GM18517 (cell line): Measurements from ENCODE around the gene GRIK4.

Source experiments
- ATAC-seq: cut with Tn5 transposase; IDR thresholded peaks from one replicate; pipeline ENCODE4 v1.9.1; 2021; ENCODE audit warnings: mild to moderate bottlenecking, moderate library complexity; ENCODE audit not compliant: unreplicated experiment

The GRIK4 gene

GRCh38 chr11:120923866-120924508 lies 412.4 kb downstream of the GRIK4 start:
- ATAC-seq, result no peak

DNA sequence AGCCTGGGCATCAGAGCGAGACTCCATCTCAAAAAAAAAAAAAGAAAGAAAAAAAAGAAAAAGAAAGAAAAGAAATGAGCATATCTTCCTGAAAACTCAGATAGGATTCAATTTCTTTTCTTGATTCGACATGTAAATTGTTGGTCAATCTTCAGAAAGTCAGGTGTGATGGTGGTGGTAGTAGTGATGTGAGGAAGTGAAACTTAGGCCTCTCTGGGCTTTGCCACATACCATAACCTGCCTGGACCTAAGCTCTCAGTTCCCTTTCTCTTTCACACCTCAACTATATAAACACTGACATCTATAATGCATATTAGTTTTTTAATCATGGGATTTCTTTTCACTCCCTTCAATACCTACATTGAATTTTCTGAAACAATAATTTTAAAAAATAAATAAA lies 414.4 kb downstream of the GRIK4 start:
- ATAC-seq, result peak; percentile 99

DNA sequence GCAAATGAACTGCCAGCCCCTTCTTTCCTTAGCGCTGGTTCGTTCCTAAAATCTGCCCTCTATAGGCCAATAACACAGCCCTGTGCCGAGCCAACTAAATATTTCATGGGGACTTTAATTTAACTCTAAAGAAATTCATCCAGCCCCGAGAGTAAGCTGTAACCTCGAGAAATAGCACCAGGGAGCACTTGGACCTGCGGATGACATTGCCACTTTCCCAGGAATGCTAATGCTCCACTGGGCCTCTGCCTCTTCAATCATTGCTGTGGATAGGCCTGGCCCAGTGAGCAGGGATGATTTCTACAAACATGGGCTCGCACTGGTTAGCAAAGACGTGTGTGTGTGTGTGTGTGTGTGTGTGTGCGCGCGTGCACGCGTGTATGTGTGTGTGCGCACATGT lies 417.1 kb downstream of the GRIK4 start:
- ATAC-seq, result no peak

DNA sequence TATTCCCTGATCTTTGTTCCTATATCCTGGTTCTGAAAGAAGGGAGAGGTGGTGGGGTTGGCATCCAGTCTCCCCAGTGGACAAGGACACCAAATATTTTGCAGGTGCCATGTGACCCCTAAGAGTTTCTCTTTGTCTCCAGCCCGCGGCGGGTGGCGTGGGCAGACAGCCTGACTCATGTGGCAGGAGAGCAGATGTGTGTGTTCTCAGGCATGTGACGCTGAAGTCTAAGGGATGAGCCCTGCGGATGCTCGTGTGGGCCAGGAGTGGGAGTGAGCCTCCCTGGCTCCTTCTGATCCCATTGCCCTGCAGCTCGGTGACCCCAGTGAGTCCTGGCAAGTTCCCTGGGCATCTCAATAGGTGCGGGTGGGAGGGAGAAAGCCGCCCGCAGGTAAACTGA lies 417.5 kb downstream of the GRIK4 start:
- ATAC-seq, result no peak

DNA sequence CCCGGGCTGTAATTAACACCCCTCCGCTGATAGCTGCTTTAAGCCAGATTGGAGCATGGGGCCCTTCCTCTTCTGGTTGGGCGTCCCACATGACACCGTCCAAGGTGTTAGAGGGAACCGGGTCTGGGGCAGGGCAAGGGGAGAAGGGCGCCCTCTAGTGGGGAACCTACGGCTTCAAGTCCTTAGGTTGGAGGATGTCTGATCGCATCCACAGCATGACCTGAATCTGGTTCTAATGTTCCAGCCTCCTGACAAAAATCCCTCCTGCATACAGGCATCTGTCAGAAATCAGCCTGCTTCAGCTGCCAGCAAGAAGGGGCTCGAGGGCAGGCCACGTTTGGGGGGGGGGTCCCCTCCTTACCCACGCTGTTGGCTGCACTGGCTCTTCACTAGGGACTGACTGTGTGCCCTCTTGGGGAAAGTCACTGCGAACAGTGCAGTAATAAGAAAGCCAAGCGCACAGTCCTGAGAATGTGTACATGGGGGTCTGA lies 418.2 kb downstream of the GRIK4 start:
- no peak for ATAC-seq

DNA sequence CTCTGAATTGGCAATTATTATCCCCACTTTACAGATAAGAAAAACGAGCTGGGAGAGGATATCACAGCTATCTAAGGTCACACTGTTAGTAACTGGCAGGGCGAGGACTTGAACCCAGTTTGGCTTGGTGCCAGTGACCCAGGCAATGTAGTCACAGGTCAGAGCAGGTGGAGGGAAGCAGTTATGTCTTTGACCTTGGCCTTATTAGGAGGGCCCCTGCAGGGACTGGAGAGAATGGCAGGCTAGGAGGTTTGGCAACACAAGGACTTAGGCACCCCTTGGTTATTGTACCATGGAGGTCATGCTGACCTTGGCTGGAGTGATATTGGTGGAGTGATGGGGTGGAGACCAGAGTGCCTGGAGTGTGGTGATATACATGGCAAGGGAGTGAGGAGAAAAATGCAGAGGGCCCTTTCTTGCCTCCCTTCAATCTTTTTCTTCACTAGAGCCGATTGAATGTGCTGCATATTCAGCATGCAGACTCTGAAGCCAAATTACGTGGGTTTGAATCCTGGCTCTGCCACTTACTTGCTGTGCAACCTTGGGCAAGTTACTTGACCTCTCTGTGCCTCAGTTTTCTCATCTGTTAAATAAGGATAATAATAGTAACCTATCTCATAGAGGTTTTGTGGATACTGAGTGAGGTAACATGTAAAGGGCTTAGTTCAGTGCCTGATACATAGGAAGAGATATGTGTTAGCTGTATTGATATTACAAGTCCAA lies 419.7 kb downstream of the GRIK4 start:
- no peak for ATAC-seq

GRCh38 chr11:120932305-120932915 lies 420.9 kb downstream of the GRIK4 start:
- no peak for ATAC-seq

GRCh38 chr11:120936356-120936755 lies 424.8 kb downstream of the GRIK4 start:
- ATAC-seq, result no peak

GRCh38 chr11:120937501-120937900 lies 426.0 kb downstream of the GRIK4 start:
- ATAC-seq, result no peak

DNA sequence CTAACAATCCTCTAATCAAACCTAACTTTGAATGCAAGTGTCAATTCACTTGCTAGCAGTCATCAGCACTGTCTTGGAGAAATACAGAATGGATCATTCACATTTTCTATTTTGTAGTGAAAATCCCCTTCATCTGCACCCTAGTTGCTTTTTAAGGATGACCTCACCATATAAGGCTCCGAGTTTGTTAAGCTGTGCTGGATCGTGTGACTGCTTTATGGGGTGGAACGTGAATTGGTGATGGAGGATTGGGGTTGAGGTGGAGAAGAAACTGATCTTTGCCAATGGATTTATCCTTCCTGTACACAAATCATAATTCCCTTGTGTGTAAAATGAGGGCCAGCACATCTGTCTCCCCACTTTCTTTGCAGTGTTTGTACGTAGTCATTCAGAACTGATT lies 426.7 kb downstream of the GRIK4 start:
- no peak for ATAC-seq

- ATAC-seq, result no peak
Measured at GRCh38 chr11:120940160-120940848, 428.8 kb downstream of the GRIK4 start.

- no peak for ATAC-seq
Measured at GRCh38 chr11:120941000-120941399, 429.5 kb downstream of the GRIK4 start.

- ATAC-seq, result no peak
Measured at GRCh38 chr11:120942701-120943100, 431.2 kb downstream of the GRIK4 start.

- ATAC-seq, result no peak
Measured at GRCh38 chr11:120945042-120945441, 433.5 kb downstream of the GRIK4 start.

DNA sequence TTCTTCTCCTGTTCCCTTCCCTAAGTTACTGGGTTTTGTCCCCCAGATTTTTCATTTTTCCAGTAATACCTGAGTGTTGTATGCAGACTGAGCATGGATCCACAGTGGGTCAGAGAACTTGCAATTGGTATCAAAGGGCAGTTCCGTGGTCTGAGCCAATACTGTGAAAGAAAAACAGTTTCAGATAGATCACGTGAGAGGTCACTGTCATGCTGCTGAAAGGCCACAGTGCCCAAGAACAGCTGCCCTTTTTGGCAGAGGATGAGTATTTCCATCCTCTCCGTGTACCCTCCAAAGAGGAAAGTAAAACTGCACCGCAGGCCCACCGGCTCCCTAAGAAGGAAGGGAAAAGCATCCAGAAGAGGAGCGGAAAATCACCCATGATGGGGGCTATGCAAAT lies 439.3 kb downstream of the GRIK4 start:
- no peak for ATAC-seq

DNA sequence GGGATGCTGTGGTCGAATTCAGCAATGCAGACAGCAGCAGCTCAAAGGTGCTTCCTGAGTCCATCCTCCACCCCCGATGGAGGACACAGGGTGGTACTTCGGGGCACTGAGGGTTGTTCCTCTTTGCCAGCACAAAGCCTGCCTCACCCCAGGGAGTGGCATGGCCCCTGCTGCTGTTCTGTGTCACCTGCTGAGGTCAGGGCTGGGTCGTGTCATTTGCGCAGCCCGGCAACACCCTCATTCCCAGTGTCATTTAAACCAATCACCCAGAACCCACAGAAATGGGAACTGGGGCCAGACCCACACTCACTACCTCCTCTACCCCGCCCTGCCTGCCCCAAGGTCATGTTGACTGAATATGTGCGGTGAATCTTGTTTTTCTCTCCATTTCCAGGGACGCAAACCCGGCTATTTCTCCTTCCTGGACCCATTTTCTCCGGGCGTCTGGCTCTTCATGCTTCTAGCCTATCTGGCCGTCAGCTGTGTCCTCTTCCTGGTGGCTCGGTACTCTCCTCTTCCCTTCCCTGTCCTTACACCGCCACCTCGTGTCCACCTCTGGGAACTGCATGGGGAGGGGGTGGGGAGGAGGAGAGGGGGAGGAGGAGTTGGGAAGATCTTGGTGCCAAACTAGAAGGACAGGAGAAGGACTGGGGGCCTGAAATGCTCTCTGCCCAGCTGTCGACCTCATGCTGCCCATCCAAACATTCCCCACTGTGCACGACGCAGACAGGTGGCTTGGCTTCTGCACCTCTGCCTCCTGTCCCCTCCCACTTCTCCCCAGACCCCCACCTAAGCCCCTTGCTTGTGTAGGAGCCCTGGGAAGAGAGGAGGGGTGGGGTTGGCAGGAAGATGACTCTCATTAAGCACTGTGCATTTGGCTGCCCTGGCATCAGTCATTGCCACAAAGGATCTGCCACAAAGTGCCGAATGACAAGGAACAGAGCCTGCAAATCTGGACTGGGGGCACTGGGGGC lies 441.2 kb downstream of the GRIK4 start:
- no peak for ATAC-seq

DNA sequence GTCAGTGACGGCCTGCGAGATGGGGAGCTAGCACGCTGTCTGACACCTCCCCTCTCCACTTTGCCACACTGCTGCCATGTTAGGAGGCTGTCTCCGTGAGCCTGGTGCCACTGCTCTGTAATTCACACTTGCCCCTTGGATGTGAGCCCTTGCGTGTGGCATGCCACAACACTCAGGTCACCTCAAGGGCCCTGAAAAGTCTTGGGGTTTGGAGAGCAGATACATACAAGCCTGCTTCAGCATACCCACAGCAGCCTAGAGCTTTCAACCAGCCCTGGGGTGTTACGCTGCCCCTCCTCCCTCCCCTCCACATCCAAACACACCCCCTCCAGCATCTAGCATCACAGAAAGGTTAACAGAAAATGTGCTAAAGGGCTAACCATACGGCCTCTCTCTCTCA lies 442.8 kb downstream of the GRIK4 start:
- no peak for ATAC-seq

DNA sequence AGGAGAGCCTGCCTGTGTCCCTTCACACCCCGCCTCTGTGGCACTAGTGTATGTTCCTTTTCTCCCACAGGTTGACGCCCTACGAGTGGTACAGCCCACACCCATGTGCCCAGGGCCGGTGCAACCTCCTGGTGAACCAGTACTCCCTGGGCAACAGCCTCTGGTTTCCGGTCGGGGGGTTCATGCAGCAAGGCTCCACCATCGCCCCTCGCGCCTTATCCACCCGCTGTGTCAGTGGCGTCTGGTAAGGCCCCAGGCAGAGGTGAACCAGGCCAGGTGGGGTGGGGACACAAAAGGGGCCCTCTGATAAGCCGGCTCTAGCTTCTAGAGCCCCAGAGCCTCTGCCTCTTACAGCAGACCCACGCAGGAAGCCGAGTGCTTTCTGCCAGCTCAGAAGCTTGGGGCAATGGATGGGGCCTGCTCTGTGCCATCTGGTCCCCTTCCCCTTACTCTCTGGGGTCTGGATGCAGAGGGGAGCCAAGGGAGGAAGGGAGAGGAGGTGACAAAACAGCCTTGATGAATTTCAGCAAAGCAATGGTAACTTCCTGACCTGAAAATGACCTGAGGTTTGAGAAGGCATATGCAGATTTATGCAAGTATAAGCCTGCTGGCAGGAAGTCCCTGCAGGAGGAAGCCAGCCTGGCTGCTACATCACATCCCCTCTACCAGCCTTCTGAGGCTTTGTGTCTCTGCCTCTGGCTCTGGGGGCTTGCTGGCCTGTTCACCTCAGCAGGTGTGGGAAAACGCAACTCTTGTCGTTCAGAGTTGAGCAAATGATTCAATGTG lies 445.4 kb downstream of the GRIK4 start:
- no peak for ATAC-seq

DNA sequence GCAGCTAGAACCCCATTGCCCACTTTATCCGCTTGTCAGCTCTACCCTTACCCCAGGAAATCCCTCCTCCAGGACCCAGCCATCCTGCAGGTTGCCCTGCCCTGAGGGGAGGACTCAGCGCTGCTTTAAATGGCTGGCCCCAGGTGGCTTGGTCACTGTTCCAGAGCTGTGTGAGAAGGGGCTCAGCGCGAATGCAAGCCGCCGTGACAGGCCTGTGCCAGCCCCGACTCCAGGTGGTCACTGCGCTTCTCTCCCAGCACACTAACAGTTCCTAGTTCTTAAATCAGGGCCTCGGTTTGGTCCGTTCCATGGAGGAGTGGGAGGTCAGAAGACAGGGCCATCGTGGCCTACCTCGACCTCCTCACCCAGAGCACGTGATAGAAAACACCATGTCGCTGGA lies 446.6 kb downstream of the GRIK4 start:
- no peak for ATAC-seq

DNA sequence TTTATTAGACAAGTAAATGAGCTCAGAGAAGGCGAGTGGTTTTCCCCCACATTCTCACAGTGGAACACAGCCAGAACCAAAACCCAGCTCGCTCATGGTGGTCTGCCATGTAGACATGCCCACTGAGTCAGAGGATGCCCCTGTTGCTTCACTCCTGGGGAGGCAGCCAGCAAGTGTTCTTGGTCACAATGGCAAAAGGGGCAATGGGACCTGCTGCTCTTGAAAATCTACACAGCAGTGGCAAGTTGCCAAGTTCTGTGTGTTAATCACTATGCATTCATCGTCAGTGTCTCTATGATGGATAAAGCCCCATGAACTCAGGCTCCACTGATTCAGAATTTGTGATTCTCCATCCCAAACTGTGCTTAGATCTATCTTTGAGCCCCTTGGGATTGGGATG lies 447.6 kb downstream of the GRIK4 start:
- no peak for ATAC-seq
